CD14-positive monocyte (primary cell): Measurements from ENCODE around the gene ZNF783. TPM values are rescaled to one million over a fixed set of nuclear protein-coding genes. Genes with fewer than 3 reads are reported as not detected.

Source experiments
- DNase-seq, 3 donors: peaks; one replicate each; pipeline ENCODE4 v3.0.0-alpha.2; 2011 to 2022
- H2AFZ ChIP-seq: 2 replicates; pipeline ENCODE4 v1.6.0; 2012; ENCODE audit warnings: mild to moderate bottlenecking, low read depth, low read length, inconsistent platforms; ENCODE audit not compliant: insufficient read depth, poor library complexity, severe bottlenecking
- H3K27ac ChIP-seq, 2 donors: 1 replicate in 1 of 2; 2 replicates in 1 of 2; pipeline ENCODE4 v1.5.1; 2012 to 2013; ENCODE audit warnings: low read length in 2 of 2, control low read depth in 1 of 2, inconsistent platforms in 1 of 2, low read depth in 1 of 2, mild to moderate bottlenecking in 1 of 2
- H3K27me3 ChIP-seq, 2 donors: one replicate each; pipeline versions ENCODE4 v1.6.0 to v1.6.1; 2011 to 2013; ENCODE audit warnings: low read length in 2 of 2; ENCODE audit not compliant: control insufficient read depth in 2 of 2, insufficient read depth in 2 of 2
- H3K36me3 ChIP-seq, 2 donors: replicated peaks in 1 of 2; 1 replicate in 1 of 2; 2 replicates in 1 of 2; pipeline versions ENCODE4 v1.5.1 to v1.6.1; 2012 to 2013; ENCODE audit warnings: low read length in 2 of 2, control low read depth in 1 of 2, inconsistent platforms in 1 of 2, mild to moderate bottlenecking in 1 of 2; ENCODE audit not compliant: insufficient read depth in 2 of 2, control insufficient read depth in 1 of 2
- H3K4me1 ChIP-seq, 2 donors: 1 replicate in 1 of 2; 2 replicates in 1 of 2; pipeline versions ENCODE4 v1.5.1 to v1.6.1; 2012 to 2013; ENCODE audit warnings: low read length in 2 of 2, control low read depth in 1 of 2, inconsistent platforms in 1 of 2, mild to moderate bottlenecking in 1 of 2, moderate library complexity in 1 of 2; ENCODE audit not compliant: insufficient read depth in 2 of 2, control insufficient read depth in 1 of 2
- H3K4me2 ChIP-seq: replicated peaks from 2 replicates; pipeline ENCODE3; 2012; ENCODE audit warnings: low read length, moderate library complexity, mild to moderate bottlenecking; ENCODE audit not compliant: poor library complexity, severe bottlenecking; ENCODE audit errors: extremely low read depth
- H3K4me3 ChIP-seq, 3 experiments: fragments of 200-600 bp in 1 of 3; sonication (generic) in 1 of 3; replicated peaks in 1 of 3; 1 replicate in 2 of 3; 2 replicates in 1 of 3; pipeline ENCODE4 v1.5.1; 2011 to 2013; ENCODE audit warnings: low read length in 3 of 3, mild to moderate bottlenecking in 3 of 3, control low read depth in 2 of 3, low read depth in 2 of 3, inconsistent platforms in 1 of 3, moderate library complexity in 1 of 3
- H3K79me2 ChIP-seq: 2 replicates; pipeline ENCODE4 v1.6.0; 2012; ENCODE audit warnings: mild to moderate bottlenecking, control low read depth, inconsistent platforms, low read length, moderate library complexity; ENCODE audit not compliant: insufficient read depth
- H3K9ac ChIP-seq: 2 replicates; pipeline ENCODE4 v1.6.0; 2017; ENCODE audit warnings: low read length, mild to moderate bottlenecking; ENCODE audit not compliant: insufficient read depth, poor library complexity, severe bottlenecking
- H3K9me3 ChIP-seq, 2 donors: replicated peaks in 1 of 2; 1 replicate in 1 of 2; 2 replicates in 1 of 2; pipeline versions ENCODE4 v1.5.1 to v1.6.1; 2012 to 2013; ENCODE audit warnings: low read length in 2 of 2, control low read depth in 1 of 2; ENCODE audit not compliant: control insufficient read depth in 1 of 2, insufficient read depth in 1 of 2
- H4K20me1 ChIP-seq: 2 replicates; pipeline ENCODE4 v1.6.0; 2012; ENCODE audit warnings: mild to moderate bottlenecking, low read length, control low read depth, moderate library complexity; ENCODE audit not compliant: insufficient read depth
- H3K27ac Mint-ChIP-seq, 7 donors: one replicate each; pipeline ENCODE4 v1.8.0; 2020; ENCODE audit warnings: mild to moderate bottlenecking in 7 of 7, mixed read lengths in 7 of 7, moderate library complexity in 6 of 7, inconsistent platforms in 2 of 7
- H3K27me3 Mint-ChIP-seq, 3 donors: one replicate each; pipeline ENCODE4 v1.8.0; 2021 to 2022; ENCODE audit warnings: low read depth in 3 of 3, mild to moderate bottlenecking in 3 of 3, mixed read lengths in 3 of 3, moderate library complexity in 3 of 3, inconsistent platforms in 1 of 3
- H3K36me3 Mint-ChIP-seq, 2 donors: one replicate each; pipeline ENCODE4 v1.8.0; 2020; ENCODE audit warnings: mixed read lengths in 2 of 2, inconsistent platforms in 1 of 2, mild to moderate bottlenecking in 1 of 2
- H3K4me1 Mint-ChIP-seq: one replicate; pipeline ENCODE4 v1.8.0; 2020; ENCODE audit warnings: mild to moderate bottlenecking, mixed read lengths
- H3K4me3 Mint-ChIP-seq, 2 donors: one replicate each; pipeline ENCODE4 v1.8.0; 2020; ENCODE audit warnings: mild to moderate bottlenecking in 2 of 2, mixed read lengths in 2 of 2, moderate library complexity in 1 of 2
- H3K9me3 Mint-ChIP-seq, 7 donors: one replicate each; pipeline ENCODE4 v1.8.0; 2020 to 2022; ENCODE audit warnings: mixed read lengths in 7 of 7, mild to moderate bottlenecking in 6 of 7, moderate library complexity in 6 of 7, inconsistent platforms in 2 of 7
- WGBS: methylation state at CpG from one replicate; pipeline ENCODE4 v1.1.5; 2013; ENCODE audit warnings: missing lambda C conversion rate; ENCODE audit not compliant: insufficient coverage; 5-methylcytosine and 5-hydroxymethylcytosine counted together
- intact Hi-C, 2 donors: fragments of 100-400 bp; cut with micrococcal nuclease; formaldehyde crosslinking; loops; one replicate each; pipeline versions ENCODE4 v1.15.0 to v1.15.1; 2023
- polyA plus RNA-seq, 3 donors: library from polyadenylated mRNA; depleted of rRNA in 1 of 3; unstranded in 2 of 3; stranded (reverse) in 1 of 3; fragments of 300-500 nt in 2 of 3; fragments of >200 nt in 1 of 3; fragmentation: Illumina TruSeq in 2 of 3; gene quantifications; 1 replicate in 2 of 3; 2 replicates in 1 of 3; pipeline ENCODE4 v1.2.3, GENCODE V29; 2012 to 2021
- TF ChIP-seq, protein P1 (sequence below): fragments of 200-600 bp; IDR thresholded peaks from one replicate; pipeline ENCODE4 v1.8.0; 2022; ENCODE audit warnings: antibody characterized with exemption, mild to moderate bottlenecking

The ZNF783 gene
- polyA plus RNA-seq, 3 donors, result 1.2 to 16.7 (median 1.5) TPM

DNA sequence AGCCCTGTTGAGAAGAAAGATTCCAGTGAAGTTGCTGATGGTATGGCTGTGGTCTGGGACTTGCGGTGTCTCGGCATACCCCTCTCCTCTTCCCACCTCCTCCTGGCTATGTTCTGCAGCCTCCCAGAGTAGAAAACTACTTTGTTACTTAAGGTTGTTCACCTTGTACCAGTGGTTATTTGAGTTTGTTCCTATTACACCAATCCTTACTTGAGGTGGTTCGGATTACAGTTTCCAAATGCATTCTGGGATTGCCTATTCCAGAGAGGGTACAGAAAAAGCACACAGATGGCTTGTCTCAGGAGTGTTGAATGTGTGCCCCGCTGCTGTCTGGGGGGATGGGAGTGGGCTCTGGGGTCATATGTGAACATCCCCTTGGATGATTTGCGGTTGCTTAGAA is 6.8 kb upstream of the ZNF783 start:
- intact Hi-C loops, result no loop called here
- H3K4me1 ChIP-seq, result no peaks in the 10 kb centered on the region
- H2AFZ ChIP-seq, result no peak overlapping the region
- no peak overlapping the region for H3K27ac ChIP-seq
- no peak overlapping the region for H3K4me3 ChIP-seq
- no peaks in the 10 kb centered on the region for H3K27me3 ChIP-seq
- TF ChIP-seq, protein P1, sequence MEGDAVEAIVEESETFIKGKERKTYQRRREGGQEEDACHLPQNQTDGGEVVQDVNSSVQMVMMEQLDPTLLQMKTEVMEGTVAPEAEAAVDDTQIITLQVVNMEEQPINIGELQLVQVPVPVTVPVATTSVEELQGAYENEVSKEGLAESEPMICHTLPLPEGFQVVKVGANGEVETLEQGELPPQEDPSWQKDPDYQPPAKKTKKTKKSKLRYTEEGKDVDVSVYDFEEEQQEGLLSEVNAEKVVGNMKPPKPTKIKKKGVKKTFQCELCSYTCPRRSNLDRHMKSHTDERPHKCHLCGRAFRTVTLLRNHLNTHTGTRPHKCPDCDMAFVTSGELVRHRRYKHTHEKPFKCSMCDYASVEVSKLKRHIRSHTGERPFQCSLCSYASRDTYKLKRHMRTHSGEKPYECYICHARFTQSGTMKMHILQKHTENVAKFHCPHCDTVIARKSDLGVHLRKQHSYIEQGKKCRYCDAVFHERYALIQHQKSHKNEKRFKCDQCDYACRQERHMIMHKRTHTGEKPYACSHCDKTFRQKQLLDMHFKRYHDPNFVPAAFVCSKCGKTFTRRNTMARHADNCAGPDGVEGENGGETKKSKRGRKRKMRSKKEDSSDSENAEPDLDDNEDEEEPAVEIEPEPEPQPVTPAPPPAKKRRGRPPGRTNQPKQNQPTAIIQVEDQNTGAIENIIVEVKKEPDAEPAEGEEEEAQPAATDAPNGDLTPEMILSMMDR, result no peak
- H3K9ac ChIP-seq, result no peak overlapping the region
- peaks cover 48 to 63% of the 10 kb centered on the region in 2 donors for H3K36me3 Mint-ChIP-seq
- H3K4me3 Mint-ChIP-seq, result no peak overlapping the region
- no peaks in the 10 kb centered on the region for H3K9me3 Mint-ChIP-seq
- H4K20me1 ChIP-seq, result no peaks in the 10 kb centered on the region
- no peak overlapping the region for H3K4me2 ChIP-seq
- DNase-seq, result no peak
- no peak overlapping the region for H3K27ac Mint-ChIP-seq
- no peaks in the 10 kb centered on the region for H3K9me3 ChIP-seq
- no peaks in the 10 kb centered on the region for H3K4me1 Mint-ChIP-seq
- H3K79me2 ChIP-seq, result no peaks in the 10 kb centered on the region
- peaks cover 0 to 2% (median 0%) of the 10 kb centered on the region in 3 donors for H3K27me3 Mint-ChIP-seq
- H3K36me3 ChIP-seq, result peaks cover 50 to 61% of the 10 kb centered on the region in 2 donors
- WGBS, result no CpG with 5 or more reads among the region's 5 CpGs

DNA sequence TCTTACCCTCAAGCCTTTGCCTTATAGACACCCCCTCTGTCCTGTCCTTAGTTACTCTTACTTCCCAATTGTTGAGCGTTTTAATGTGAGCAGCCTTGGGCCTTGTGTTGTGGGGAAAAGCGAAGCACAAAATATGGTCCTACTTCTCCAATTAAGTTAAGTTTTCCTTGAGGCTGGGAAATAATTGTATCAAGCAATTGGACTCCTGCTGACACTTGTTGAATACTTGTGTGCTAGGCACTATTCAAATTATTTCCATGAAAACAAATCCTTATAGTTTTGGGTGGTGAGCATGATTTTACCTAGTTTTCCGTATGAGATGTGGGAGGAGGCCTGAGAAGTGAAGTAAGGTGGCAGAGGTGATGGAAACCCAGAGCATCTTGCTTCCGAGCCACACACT is 5.4 kb upstream of the ZNF783 start:
- no peak overlapping the region for H3K4me2 ChIP-seq
- H3K9me3 Mint-ChIP-seq, result peaks cover 0 to 1% (median 0%) of the 10 kb centered on the region in 7 donors
- H3K27me3 Mint-ChIP-seq, result peaks cover 0 to 2% (median 2%) of the 10 kb centered on the region in 3 donors
- DNase-seq, result no peak
- H3K9me3 ChIP-seq, result no peaks in the 10 kb centered on the region
- H3K4me1 ChIP-seq, result peaks cover 5 to 7% of the 10 kb centered on the region in 2 donors
- no peaks in the 10 kb centered on the region for H3K27me3 ChIP-seq
- H3K79me2 ChIP-seq, result no peaks in the 10 kb centered on the region
- intact Hi-C loops, result no loop called here
- H3K4me3 Mint-ChIP-seq, result no peak overlapping the region
- peaks cover 41 to 49% of the 10 kb centered on the region in 2 donors for H3K36me3 Mint-ChIP-seq
- H3K36me3 ChIP-seq, result peaks cover 39 to 49% of the 10 kb centered on the region in 2 donors
- no peak overlapping the region for H2AFZ ChIP-seq
- H3K27ac Mint-ChIP-seq, result peak overlapping the region in 1 of 7 donors; percentile 32
- no peak overlapping the region for H3K27ac ChIP-seq
- WGBS, result 100% methylated on average over 1 of the region's 4 CpGs
- no peak overlapping the region for H3K9ac ChIP-seq
- H3K4me1 Mint-ChIP-seq, result peaks cover 6% of the 10 kb centered on the region
- H3K4me3 ChIP-seq, result no peak overlapping the region
- TF ChIP-seq, protein P1, result no peak
- H4K20me1 ChIP-seq, result no peaks in the 10 kb centered on the region
